ENCODE measurements around the gene NXPE2. TPM values are rescaled to one million over a fixed set of nuclear protein-coding genes. Genes with fewer than 3 reads are reported as not detected.
A peak's percentile ranks its signal among the peaks of the same experiment; 100 is the strongest.

NXPE2 gene
- total RNA-seq, 1 donor from 2014 or later = not detected

- Histone ChIP-seq H3K27ac (no peak overlapping the region), H3K36me3 (no peaks in the 10 kb centered on the region), H3K9me3 (no peaks in the 10 kb centered on the region), H3K27me3 (no peaks in the 10 kb centered on the region), H3K4me3 (no peak overlapping the region), H3K4me1 (no peaks in the 10 kb centered on the region)
- TF ChIP-seq CTCF (IDR thresholded peaks at IDR 0.05) = no peak
- intact Hi-C loops (cut with DNase I) = no loop called here
- DNase-seq = no peak
- no peak for ATAC-seq
Measured at GRCh38 chr11:114724916-114725524, 46.7 kb downstream of the NXPE2 start.

- no peaks in the 10 kb centered on the region for H3K4me1 ChIP-seq
- ATAC-seq (no peak), DNase-seq (no peak)
- H3K27ac ChIP-seq = no peak overlapping the region
- no peaks in the 10 kb centered on the region for H3K9me3 ChIP-seq
- no peak for TF ChIP-seq CTCF (IDR thresholded peaks at IDR 0.05)
- H3K27me3 ChIP-seq = no peaks in the 10 kb centered on the region
- H3K36me3 ChIP-seq = no peaks in the 10 kb centered on the region
- no peak overlapping the region for H3K4me3 ChIP-seq
- intact Hi-C loops (cut with DNase I) = no loop called here
Measured at GRCh38 chr11:114725623-114726022, 47.3 kb downstream of the NXPE2 start.

- TF ChIP-seq CTCF (IDR thresholded peaks at IDR 0.05) = no peak
- no peak overlapping the region for H3K4me3 ChIP-seq
- ATAC-seq (no peak), DNase-seq (no peak)
- H3K9me3 ChIP-seq = no peaks in the 10 kb centered on the region
- H3K27ac ChIP-seq = no peak overlapping the region
- H3K27me3 ChIP-seq = no peaks in the 10 kb centered on the region
- intact Hi-C loops (cut with DNase I) = no loop called here
- H3K4me1 ChIP-seq = no peaks in the 10 kb centered on the region
- no peaks in the 10 kb centered on the region for H3K36me3 ChIP-seq
Measured at GRCh38 chr11:114736806-114737205, 58.5 kb downstream of the NXPE2 start.

GRCh38 chr11:114738954-114739353 is 60.6 kb downstream of the NXPE2 start:
- no peak overlapping the region for H3K27ac ChIP-seq
- no peak overlapping the region for H3K4me3 ChIP-seq
- TF ChIP-seq CTCF (IDR thresholded peaks at IDR 0.05) = peak; percentile 76
- ATAC-seq = peak; percentile 83
- H3K27me3 ChIP-seq = no peaks in the 10 kb centered on the region
- no peaks in the 10 kb centered on the region for H3K4me1 ChIP-seq
- H3K9me3 ChIP-seq = no peaks in the 10 kb centered on the region
- DNase-seq = no peak
- H3K36me3 ChIP-seq = no peaks in the 10 kb centered on the region
- intact Hi-C loops (cut with DNase I) = no loop called here

- no peaks in the 10 kb centered on the region for H3K9me3 ChIP-seq
- no peaks in the 10 kb centered on the region for H3K4me1 ChIP-seq
- no peak for TF ChIP-seq CTCF (IDR thresholded peaks at IDR 0.05)
- no peak overlapping the region for H3K27ac ChIP-seq
- no peaks in the 10 kb centered on the region for H3K36me3 ChIP-seq
- intact Hi-C loops (cut with DNase I) = no loop called here
- ATAC-seq = no peak
- no peaks in the 10 kb centered on the region for H3K27me3 ChIP-seq
- H3K4me3 ChIP-seq = no peak overlapping the region
- no peak for DNase-seq
Measured at GRCh38 chr11:114745150-114745671, 66.9 kb downstream of the NXPE2 start.

- H3K27me3 ChIP-seq = no peaks in the 10 kb centered on the region
- no peak for ATAC-seq
- TF ChIP-seq CTCF (IDR thresholded peaks at IDR 0.05) = no peak
Measured at GRCh38 chr11:114746013-114746412, 67.7 kb downstream of the NXPE2 start.

More at GRCh38 chr11:114746013-114746412, 67.7 kb downstream of the NXPE2 start:
- Histone ChIP-seq H3K36me3 (no peaks in the 10 kb centered on the region), H3K4me3 (no peak overlapping the region), H3K27ac (no peak overlapping the region), H3K4me1 (no peaks in the 10 kb centered on the region), H3K9me3 (no peaks in the 10 kb centered on the region)
- DNase-seq = no peak
- intact Hi-C loops (cut with DNase I) = no loop called here

All from upper lobe of right lung (tissue), 1 donor.